Measurements from ENCODE around the gene TM9SF2. TPM values are rescaled to one million over a fixed set of nuclear protein-coding genes. Genes with fewer than 3 reads are reported as not detected.

The TM9SF2 gene
- total and polyA plus RNA-seq, 4 donors, result 41.3 to 93.3 (median 73.6) TPM

DNA sequence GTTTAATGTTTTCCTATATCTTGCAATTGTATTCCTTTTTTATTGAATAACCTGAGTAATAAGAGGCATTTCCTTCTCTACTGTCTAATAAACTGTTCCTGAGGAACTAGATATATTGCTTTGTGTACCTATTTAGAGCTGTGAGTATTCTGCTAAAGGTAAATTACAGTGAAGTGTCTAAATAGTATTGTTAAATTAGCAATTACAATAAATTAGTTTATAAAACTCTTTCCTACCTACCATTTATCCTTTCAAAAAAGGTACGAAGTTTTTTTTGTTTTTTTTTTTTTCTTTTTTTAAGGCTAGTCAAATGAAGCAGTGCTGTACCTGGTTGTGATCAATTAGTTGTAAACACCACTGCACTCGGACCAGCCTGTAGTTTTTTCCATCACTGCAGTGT lies 34.8 kb downstream of the TM9SF2 start:
- intact Hi-C loops (cut with DNase I), result no loop called here
- Histone ChIP-seq H3K27ac (ENCODE audit: low read depth in 1 of 2, low read length in 2 of 2) (no peak overlapping the region), H3K4me3 (ENCODE audit: low read length in 2 of 2) (no peak overlapping the region), H3K27me3 (ENCODE audit: control insufficient read depth in 1 of 2, insufficient read depth in 2 of 2, low read length in 1 of 2) (no peaks in the 10 kb centered on the region), H3K4me1 (ENCODE audit: control insufficient read depth in 1 of 2, insufficient read depth in 2 of 2, low read length in 2 of 2) (no peaks in the 10 kb centered on the region), H3K36me3 (ENCODE audit: control insufficient read depth in 1 of 2, insufficient read depth in 2 of 2, low read length in 1 of 2) (no peaks in the 10 kb centered on the region), H3K9me3 (ENCODE audit: control insufficient read depth, low read length) (no peaks in the 10 kb centered on the region)
- no peak for DNase-seq
- 81 to 87% methylated on average over 2 of the region's 2 CpGs for WGBS, 2 donors
- ATAC-seq (ENCODE audit: low FRiP score), result no peak

DNA sequence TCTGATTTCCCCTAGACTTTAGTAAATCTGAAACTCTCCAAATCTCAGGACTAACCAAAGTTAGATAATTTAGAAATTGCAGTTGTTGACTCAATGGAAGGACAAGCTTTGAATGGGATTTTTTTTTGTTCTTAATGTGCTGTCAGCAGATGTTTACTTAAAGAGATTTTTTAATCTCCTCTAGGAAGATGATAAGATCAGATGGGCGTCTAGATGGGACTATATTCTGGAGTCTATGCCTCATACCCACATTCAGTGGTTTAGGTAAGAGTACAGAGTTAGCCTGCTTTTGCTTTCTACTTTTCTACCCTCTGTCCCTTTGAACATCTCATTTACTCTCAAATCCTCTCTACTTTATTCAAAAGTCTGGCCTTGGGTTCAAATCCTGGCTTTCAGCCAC lies 39.3 kb downstream of the TM9SF2 start:
- no peak overlapping the region for H3K27ac ChIP-seq (ENCODE audit: low read depth in 1 of 2, low read length in 2 of 2)
- no peaks in the 10 kb centered on the region for H3K4me1 ChIP-seq (ENCODE audit: control insufficient read depth in 1 of 2, insufficient read depth in 2 of 2, low read length in 2 of 2)
- intact Hi-C loops (cut with DNase I), result no loop called here
- H3K27me3 ChIP-seq (ENCODE audit: control insufficient read depth in 1 of 2, insufficient read depth in 2 of 2, low read length in 1 of 2), result no peaks in the 10 kb centered on the region
- no peak overlapping the region for H3K4me3 ChIP-seq (ENCODE audit: low read length in 2 of 2)
- ATAC-seq (ENCODE audit: low FRiP score) (no peak), DNase-seq (no peak)
- H3K36me3 ChIP-seq (ENCODE audit: control insufficient read depth in 1 of 2, insufficient read depth in 2 of 2, low read length in 1 of 2), result peaks cover 4 to 10% of the 10 kb centered on the region in 2 donors
- H3K9me3 ChIP-seq (ENCODE audit: control insufficient read depth, low read length), result no peaks in the 10 kb centered on the region
- 78 to 80% methylated on average over 1 of the region's 1 CpG for WGBS, 2 donors

DNA sequence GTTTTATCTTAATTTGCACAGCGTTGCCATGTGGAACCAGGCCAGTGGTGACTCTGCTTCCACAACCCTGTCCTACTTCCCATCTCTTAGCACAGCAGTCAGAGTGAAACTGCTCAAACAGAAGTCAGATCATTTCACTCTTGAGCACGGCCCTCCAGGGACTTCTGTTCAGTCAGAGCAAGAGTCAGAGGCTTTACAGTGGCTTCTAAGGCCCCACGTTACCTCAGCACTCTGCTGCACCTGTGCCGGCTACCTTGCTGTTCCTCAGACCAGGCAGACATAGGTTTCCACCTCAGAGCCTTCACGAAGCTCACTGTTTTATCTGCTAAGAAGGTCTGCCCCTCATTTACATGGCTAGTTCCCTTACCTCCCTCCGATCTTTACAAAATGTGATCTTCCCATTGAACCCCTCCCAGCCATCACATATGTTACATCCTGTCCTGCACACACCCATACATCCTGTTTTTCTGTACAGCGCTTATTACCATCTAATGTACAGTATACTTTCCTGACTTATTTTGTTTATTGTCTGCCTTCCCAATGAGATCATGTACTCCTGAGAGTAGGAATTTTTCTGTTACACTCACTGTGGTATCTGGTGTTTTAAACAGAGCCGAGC lies 41.6 kb downstream of the TM9SF2 start:
- intact Hi-C loops (cut with DNase I), result no loop called here
- ATAC-seq (ENCODE audit: low FRiP score), result no peak

DNA sequence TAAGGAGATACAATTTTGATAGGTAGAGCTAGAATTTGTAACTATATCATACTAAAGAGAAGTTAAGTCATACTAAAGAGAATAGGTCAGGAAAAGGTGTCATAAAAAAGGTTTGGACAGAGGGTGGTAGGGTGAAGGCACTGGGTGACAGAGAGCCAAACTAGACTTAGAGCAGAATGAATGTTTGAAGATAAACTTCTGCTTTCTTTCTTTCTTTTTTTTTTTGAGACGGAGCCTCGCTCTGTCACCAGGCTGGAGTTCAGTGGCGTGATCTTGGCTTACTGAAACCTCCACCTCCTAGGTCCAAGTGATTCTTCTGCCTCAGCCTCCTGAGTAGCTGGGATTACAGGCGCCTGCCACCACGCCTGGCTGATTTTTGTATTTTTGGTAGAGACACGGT lies 44.1 kb downstream of the TM9SF2 start:
- no peaks in the 10 kb centered on the region for H3K27me3 ChIP-seq (ENCODE audit: control insufficient read depth in 1 of 2, insufficient read depth in 2 of 2, low read length in 1 of 2)
- DNase-seq, result no peak
- ATAC-seq (ENCODE audit: low FRiP score), result no peak
- H3K9me3 ChIP-seq (ENCODE audit: control insufficient read depth, low read length), result no peaks in the 10 kb centered on the region
- H3K27ac ChIP-seq (ENCODE audit: low read depth in 1 of 2, low read length in 2 of 2), result no peak overlapping the region
- peaks cover 11 to 13% of the 10 kb centered on the region in 2 donors for H3K36me3 ChIP-seq (ENCODE audit: control insufficient read depth in 1 of 2, insufficient read depth in 2 of 2, low read length in 1 of 2)
- 92 to 94% methylated on average over 6 of the region's 6 CpGs for WGBS, 2 donors
- no peak overlapping the region for H3K4me3 ChIP-seq (ENCODE audit: low read length in 2 of 2)
- no peaks in the 10 kb centered on the region for H3K4me1 ChIP-seq (ENCODE audit: control insufficient read depth in 1 of 2, insufficient read depth in 2 of 2, low read length in 2 of 2)
- intact Hi-C loops (cut with DNase I), result no loop called here

More for the DNA sequence above, 41.6 kb downstream of the TM9SF2 start:
- 86 to 92% methylated on average over 8 of the region's 8 CpGs for WGBS, 2 donors
- Histone ChIP-seq H3K36me3 (ENCODE audit: control insufficient read depth in 1 of 2, insufficient read depth in 2 of 2, low read length in 1 of 2) (peaks cover 8 to 13% of the 10 kb centered on the region in 2 donors), H3K9me3 (ENCODE audit: control insufficient read depth, low read length) (no peaks in the 10 kb centered on the region), H3K27me3 (ENCODE audit: control insufficient read depth in 1 of 2, insufficient read depth in 2 of 2, low read length in 1 of 2) (no peaks in the 10 kb centered on the region), H3K27ac (ENCODE audit: low read depth in 1 of 2, low read length in 2 of 2) (no peak overlapping the region), H3K4me3 (ENCODE audit: low read length in 2 of 2) (no peak overlapping the region), H3K4me1 (ENCODE audit: control insufficient read depth in 1 of 2, insufficient read depth in 2 of 2, low read length in 2 of 2) (no peaks in the 10 kb centered on the region)
- no peak for DNase-seq

DNA sequence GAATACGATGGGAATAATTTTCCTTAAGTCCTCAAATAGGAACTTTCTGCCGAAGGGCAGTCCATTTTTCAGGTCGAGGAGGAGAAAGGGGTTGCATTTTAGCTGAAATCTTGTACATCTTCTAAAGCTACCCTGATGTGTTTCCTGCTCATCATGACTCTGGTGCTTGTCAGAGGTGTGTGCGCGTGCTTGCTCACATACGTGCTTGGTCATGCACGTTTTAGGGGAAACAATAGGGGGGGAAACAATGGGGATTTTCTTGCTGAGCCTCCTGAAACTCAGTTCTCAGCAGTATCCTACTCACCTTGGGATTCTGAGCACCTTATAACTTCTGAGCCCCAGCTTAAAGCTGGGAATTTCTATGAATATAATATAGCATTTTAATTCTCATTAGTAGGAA lies 44.7 kb downstream of the TM9SF2 start:
- 90 to 94% methylated on average over 7 of the region's 7 CpGs for WGBS, 2 donors
- ATAC-seq (ENCODE audit: low FRiP score) (no peak), DNase-seq (no peak)
- H3K27ac ChIP-seq (ENCODE audit: low read depth in 1 of 2, low read length in 2 of 2), result no peak overlapping the region
- H3K4me3 ChIP-seq (ENCODE audit: low read length in 2 of 2), result no peak overlapping the region
- H3K36me3 ChIP-seq (ENCODE audit: control insufficient read depth in 1 of 2, insufficient read depth in 2 of 2, low read length in 1 of 2), result peaks cover 11 to 13% of the 10 kb centered on the region in 2 donors
- H3K4me1 ChIP-seq (ENCODE audit: control insufficient read depth in 1 of 2, insufficient read depth in 2 of 2, low read length in 2 of 2), result no peaks in the 10 kb centered on the region
- intact Hi-C loops (cut with DNase I), result no loop called here
- no peaks in the 10 kb centered on the region for H3K27me3 ChIP-seq (ENCODE audit: control insufficient read depth in 1 of 2, insufficient read depth in 2 of 2, low read length in 1 of 2)
- H3K9me3 ChIP-seq (ENCODE audit: control insufficient read depth, low read length), result no peaks in the 10 kb centered on the region

DNA sequence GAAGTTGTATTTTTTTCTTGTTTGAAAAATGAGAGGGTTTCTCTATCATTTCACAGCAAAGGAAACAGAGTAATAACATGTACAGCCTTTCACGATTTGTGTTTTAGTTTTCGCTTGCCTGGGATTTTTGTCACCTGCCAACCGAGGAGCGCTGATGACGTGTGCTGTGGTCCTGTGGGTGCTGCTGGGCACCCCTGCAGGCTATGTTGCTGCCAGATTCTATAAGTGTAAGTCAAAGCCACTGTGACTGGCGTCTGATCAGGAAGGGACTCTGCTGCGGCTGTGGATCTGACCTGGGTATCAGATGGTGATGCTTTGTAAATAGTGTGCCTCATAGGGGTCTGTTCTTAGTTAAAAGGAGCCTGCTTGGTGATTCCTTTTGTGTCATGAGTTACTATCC lies 45.6 kb downstream of the TM9SF2 start:
- no peak for DNase-seq
- WGBS, 2 donors, result 83 to 86% methylated on average over 7 of the region's 7 CpGs
- Histone ChIP-seq H3K36me3 (ENCODE audit: control insufficient read depth in 1 of 2, insufficient read depth in 2 of 2, low read length in 1 of 2) (peaks cover 13 to 14% of the 10 kb centered on the region in 2 donors), H3K27me3 (ENCODE audit: control insufficient read depth in 1 of 2, insufficient read depth in 2 of 2, low read length in 1 of 2) (no peaks in the 10 kb centered on the region), H3K4me1 (ENCODE audit: control insufficient read depth in 1 of 2, insufficient read depth in 2 of 2, low read length in 2 of 2) (no peaks in the 10 kb centered on the region), H3K27ac (ENCODE audit: low read depth in 1 of 2, low read length in 2 of 2) (no peak overlapping the region), H3K4me3 (ENCODE audit: low read length in 2 of 2) (no peak overlapping the region), H3K9me3 (ENCODE audit: control insufficient read depth, low read length) (no peaks in the 10 kb centered on the region)
- ATAC-seq (ENCODE audit: low FRiP score), result no peak
- intact Hi-C loops (cut with DNase I), result no loop called here

DNA sequence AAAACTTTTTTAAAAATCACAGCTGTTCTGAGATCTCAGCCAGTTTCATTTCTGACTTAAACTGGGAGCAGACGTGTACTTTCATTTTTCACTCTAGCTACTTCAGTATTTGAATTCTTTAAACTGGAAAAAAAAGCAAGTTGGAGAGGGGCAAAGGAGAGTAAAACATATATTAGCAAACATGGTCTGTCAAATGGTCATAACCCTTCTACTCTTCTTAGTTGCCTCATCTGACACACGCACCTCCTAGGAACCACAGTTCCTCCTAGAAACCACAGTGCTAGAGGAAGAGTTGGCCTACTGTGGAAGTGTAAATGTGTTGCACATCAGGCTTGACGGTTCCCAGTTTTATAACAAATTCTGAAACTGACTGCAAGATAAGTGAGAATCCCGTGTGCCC lies 47.2 kb downstream of the TM9SF2 start:
- DNase-seq (no peak), ATAC-seq (ENCODE audit: low FRiP score) (no peak)
- peaks cover 6 to 10% of the 10 kb centered on the region in 2 donors for H3K36me3 ChIP-seq (ENCODE audit: control insufficient read depth in 1 of 2, insufficient read depth in 2 of 2, low read length in 1 of 2)
- H3K4me1 ChIP-seq (ENCODE audit: control insufficient read depth in 1 of 2, insufficient read depth in 2 of 2, low read length in 2 of 2), result no peaks in the 10 kb centered on the region
- no peak overlapping the region for H3K4me3 ChIP-seq (ENCODE audit: low read length in 2 of 2)
- WGBS, 2 donors, result 68 to 70% methylated on average over 4 of the region's 4 CpGs
- H3K27ac ChIP-seq (ENCODE audit: low read depth in 1 of 2, low read length in 2 of 2), result no peak overlapping the region
- H3K27me3 ChIP-seq (ENCODE audit: control insufficient read depth in 1 of 2, insufficient read depth in 2 of 2, low read length in 1 of 2), result no peaks in the 10 kb centered on the region
- intact Hi-C loops (cut with DNase I), result no loop called here
- H3K9me3 ChIP-seq (ENCODE audit: control insufficient read depth, low read length), result no peaks in the 10 kb centered on the region

DNA sequence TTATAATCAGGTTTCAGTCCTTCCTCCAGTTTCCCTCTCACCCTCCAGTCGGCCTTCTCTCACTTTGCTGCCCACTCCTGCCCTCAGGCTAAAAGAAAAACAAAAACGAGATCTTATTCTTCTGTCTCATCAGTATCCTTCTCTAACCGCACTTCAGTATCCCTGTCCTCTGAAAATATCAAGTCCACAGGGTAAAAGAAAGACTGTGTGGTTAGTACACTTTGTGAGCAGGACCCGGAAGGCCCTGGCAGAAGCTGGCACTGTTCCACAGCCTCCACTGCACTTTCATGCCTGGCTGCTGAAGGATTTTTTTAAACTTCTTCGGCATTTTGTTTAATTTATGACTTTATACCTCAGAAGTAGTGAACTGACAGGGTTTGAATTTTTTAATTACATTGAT lies 51.8 kb downstream of the TM9SF2 start:
- intact Hi-C loops (cut with DNase I), result no loop called here
- Histone ChIP-seq H3K27me3 (ENCODE audit: control insufficient read depth in 1 of 2, insufficient read depth in 2 of 2, low read length in 1 of 2) (no peaks in the 10 kb centered on the region), H3K27ac (ENCODE audit: low read depth in 1 of 2, low read length in 2 of 2) (no peak overlapping the region), H3K36me3 (ENCODE audit: control insufficient read depth in 1 of 2, insufficient read depth in 2 of 2, low read length in 1 of 2) (peaks cover 0 to 6% of the 10 kb centered on the region in 2 donors), H3K9me3 (ENCODE audit: control insufficient read depth, low read length) (no peaks in the 10 kb centered on the region), H3K4me1 (ENCODE audit: control insufficient read depth in 1 of 2, insufficient read depth in 2 of 2, low read length in 2 of 2) (no peaks in the 10 kb centered on the region), H3K4me3 (ENCODE audit: low read length in 2 of 2) (no peak overlapping the region)
- 51 to 58% methylated on average over 5 of the region's 5 CpGs for WGBS, 2 donors
- DNase-seq (no peak), ATAC-seq (ENCODE audit: low FRiP score) (no peak)

DNA sequence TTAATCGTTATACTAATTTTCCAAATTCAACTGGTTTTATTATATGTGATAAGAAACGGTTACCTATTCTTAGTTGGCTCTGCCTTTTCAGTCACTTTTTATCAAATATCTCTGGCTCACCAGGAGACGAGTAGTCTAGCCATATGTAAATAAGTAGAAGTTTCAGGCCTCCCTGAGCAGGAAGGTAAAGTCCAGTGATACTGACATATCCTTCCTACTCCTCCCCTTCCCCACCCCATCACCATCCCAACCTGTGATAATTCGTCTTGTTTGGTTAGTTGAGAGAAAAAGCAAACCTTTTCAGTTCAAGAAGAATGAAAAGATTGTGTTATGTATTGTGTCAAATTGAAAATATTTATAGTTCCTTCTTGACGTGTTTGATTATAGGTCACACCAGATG lies 53.9 kb downstream of the TM9SF2 start:
- Histone ChIP-seq H3K9me3 (ENCODE audit: control insufficient read depth, low read length) (no peaks in the 10 kb centered on the region), H3K4me3 (ENCODE audit: low read length in 2 of 2) (no peak overlapping the region), H3K4me1 (ENCODE audit: control insufficient read depth in 1 of 2, insufficient read depth in 2 of 2, low read length in 2 of 2) (no peaks in the 10 kb centered on the region), H3K27ac (ENCODE audit: low read depth in 1 of 2, low read length in 2 of 2) (no peak overlapping the region), H3K36me3 (ENCODE audit: control insufficient read depth in 1 of 2, insufficient read depth in 2 of 2, low read length in 1 of 2) (peaks cover 0 to 3% of the 10 kb centered on the region in 2 donors), H3K27me3 (ENCODE audit: control insufficient read depth in 1 of 2, insufficient read depth in 2 of 2, low read length in 1 of 2) (no peaks in the 10 kb centered on the region)
- intact Hi-C loops (cut with DNase I), result no loop called here
- DNase-seq (no peak), ATAC-seq (ENCODE audit: low FRiP score) (no peak)
- WGBS, 2 donors, result 76 to 82% methylated on average over 5 of the region's 5 CpGs
